Subcutaneous abdominal adipose tissue (tissue), 5 donors: ENCODE measurements around the gene PCDHGA4.
"Not testable (repeated sequence)": the region's sequence is repeated elsewhere in the genome, so short reads cannot be mapped to it uniquely, and the experiment has no call there.

Experiments
- H3K27ac ChIP-seq: one replicate; pipeline ENCODE4 v1.7.0; 2013; ENCODE audit warnings: low read depth, mild to moderate bottlenecking, inconsistent platforms, low read length, moderate library complexity
- H3K27me3 ChIP-seq, 5 donors: one replicate each; pipeline ENCODE4 v1.7.0; 2013; ENCODE audit warnings: low read length in 5 of 5, inconsistent platforms in 1 of 5; ENCODE audit not compliant: control insufficient read depth in 5 of 5, insufficient read depth in 4 of 5
- H3K36me3 ChIP-seq, 5 donors: one replicate each; pipeline ENCODE4 v1.7.0; 2013; ENCODE audit warnings: low read length in 5 of 5; ENCODE audit not compliant: control insufficient read depth in 5 of 5, insufficient read depth in 5 of 5
- H3K4me1 ChIP-seq, 5 donors: one replicate each; pipeline ENCODE4 v1.7.0; 2013; ENCODE audit warnings: low read length in 5 of 5, mild to moderate bottlenecking in 3 of 5, moderate library complexity in 1 of 5; ENCODE audit not compliant: control insufficient read depth in 5 of 5, insufficient read depth in 5 of 5
- H3K4me3 ChIP-seq, 5 donors: one replicate each; pipeline ENCODE4 v1.7.0; 2013; ENCODE audit warnings: low read length in 5 of 5, low read depth in 1 of 5
- H3K9ac ChIP-seq, 5 donors: one replicate each; pipeline ENCODE4 v1.7.0; 2013; ENCODE audit warnings: low read length in 5 of 5, mild to moderate bottlenecking in 4 of 5, moderate library complexity in 3 of 5
- H3K9me3 ChIP-seq, 5 donors: one replicate each; pipeline ENCODE4 v1.7.0; 2013; ENCODE audit warnings: low read length in 5 of 5; ENCODE audit not compliant: control insufficient read depth in 5 of 5
- donor health status: healthy.
- donor health status: healthy.
- donor health status: healthy.
- donor health status: healthy.
- donor health status: healthy.

PCDHGA4 gene

GRCh38 chr5:141328231-141328630 is 26.6 kb upstream of the PCDHGA4 start:
- Histone ChIP-seq H3K4me3 (peak overlapping the region in 1 of 5 donors; percentile 7), H3K36me3 (no peaks in the 10 kb centered on the region), H3K27ac (no peak overlapping the region), H3K9ac (no peak overlapping the region), H3K4me1 (peaks cover 0 to 9% (median 0%) of the 10 kb centered on the region in 5 donors), H3K27me3 (peaks cover 0 to 19% (median 2%) of the 10 kb centered on the region in 5 donors), H3K9me3 (peaks cover 16 to 51% (median 35%) of the 10 kb centered on the region in 5 donors)

DNA sequence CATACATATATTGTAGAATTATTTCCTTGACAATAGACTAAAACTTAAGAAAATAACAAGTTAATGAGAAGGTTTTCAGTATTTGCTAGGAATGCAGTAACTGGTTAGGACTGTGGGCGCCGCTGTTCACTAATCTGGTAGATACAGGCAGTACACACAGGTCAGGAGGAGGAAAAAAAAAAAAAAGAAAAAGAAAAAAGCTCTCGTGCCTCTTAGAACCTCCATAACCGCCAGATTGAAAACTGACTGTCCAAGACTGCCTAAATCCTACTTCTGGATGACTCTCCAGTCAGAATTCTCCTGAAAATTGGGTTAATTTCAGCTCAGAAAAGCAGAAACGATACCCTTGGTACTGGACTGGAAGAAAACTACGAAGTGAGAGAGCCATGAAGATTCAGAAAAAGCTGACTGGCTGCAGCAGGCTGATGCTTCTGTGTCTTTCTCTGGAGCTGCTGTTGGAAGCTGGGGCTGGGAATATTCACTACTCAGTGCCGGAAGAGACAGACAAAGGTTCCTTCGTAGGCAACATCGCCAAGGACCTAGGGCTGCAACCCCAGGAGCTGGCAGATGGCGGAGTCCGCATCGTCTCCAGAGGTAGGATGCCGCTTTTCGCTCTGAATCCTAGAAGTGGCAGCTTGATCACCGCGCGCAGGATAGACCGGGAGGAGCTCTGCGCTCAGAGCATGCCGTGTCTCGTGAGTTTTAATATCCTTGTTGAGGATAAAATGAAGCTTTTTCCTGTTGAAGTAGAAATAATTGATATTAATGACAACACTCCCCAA is 24.3 kb upstream of the PCDHGA4 start, which contains the start of gene PCDHGA1:
PCDHGA1 (plus strand) TSS at position 216 of the 782 bp plus-strand sequence.
- Histone ChIP-seq H3K27me3 (peaks cover 0 to 19% (median 3%) of the 10 kb centered on the region in 5 donors), H3K27ac (no peak within 1 kb of the TSS), H3K4me1 (peaks cover 0 to 9% (median 0%) of the 10 kb centered on the region in 5 donors), H3K4me3 (peak within 1 kb of the TSS; percentile 19 to 45 (median 39)), H3K9me3 (peaks cover 16 to 56% (median 43%) of the 10 kb centered on the region in 5 donors), H3K36me3 (no peaks in the 10 kb centered on the region), H3K9ac (no peak within 1 kb of the TSS)

- Histone ChIP-seq H3K9me3 (peaks cover 19 to 57% (median 39%) of the 10 kb centered on the region in 5 donors), H3K27me3 (peaks cover 0 to 19% (median 3%) of the 10 kb centered on the region in 5 donors), H3K4me3 (peak overlapping the region in 1 of 5 donors; percentile 6)
- H3K36me3 ChIP-seq, H3K9ac ChIP-seq, H3K27ac ChIP-seq, H3K4me1 ChIP-seq: not testable (repeated sequence)
Observed at GRCh38 chr5:141332571-141332970, 22.2 kb upstream of the PCDHGA4 start.

GRCh38 chr5:141338538-141339306 is 16.1 kb upstream of the PCDHGA4 start, which contains the start of gene PCDHGA2:
Gene PCDHGA2 (plus strand): TSS chr5:141338760.
- Histone ChIP-seq H3K36me3 (no peaks in the 10 kb centered on the region), H3K9ac (no peak within 1 kb of the TSS), H3K4me1 (peaks cover 0 to 12% (median 9%) of the 10 kb centered on the region in 5 donors), H3K9me3 (peaks cover 19 to 53% (median 43%) of the 10 kb centered on the region in 5 donors), H3K4me3 (peak within 1 kb of the TSS; percentile 42 to 68 (median 62)), H3K27ac (no peak within 1 kb of the TSS), H3K27me3 (peaks cover 0 to 14% (median 2%) of the 10 kb centered on the region in 5 donors)

DNA sequence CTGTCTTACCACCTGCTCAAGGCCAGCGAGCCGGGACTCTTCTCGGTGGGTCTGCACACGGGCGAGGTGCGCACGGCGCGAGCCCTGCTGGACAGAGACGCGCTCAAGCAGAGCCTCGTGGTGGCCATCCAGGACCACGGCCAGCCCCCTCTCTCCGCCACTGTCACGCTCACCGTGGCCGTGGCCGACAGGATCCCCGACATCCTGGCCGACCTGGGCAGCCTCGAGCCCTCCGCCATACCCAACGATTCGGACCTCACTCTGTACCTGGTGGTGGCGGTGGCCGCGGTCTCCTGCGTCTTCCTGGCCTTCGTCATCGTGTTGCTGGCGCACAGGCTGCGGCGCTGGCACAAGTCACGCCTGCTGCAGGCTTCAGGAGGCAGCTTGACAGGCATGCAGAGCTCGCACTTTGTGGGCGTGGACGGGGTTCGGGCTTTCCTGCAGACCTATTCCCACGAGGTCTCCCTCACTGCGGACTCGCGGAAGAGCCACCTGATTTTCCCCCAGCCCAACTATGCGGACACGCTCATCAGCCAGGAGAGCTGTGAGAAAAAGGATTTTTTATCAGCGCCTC is 14.0 kb upstream of the PCDHGA4 start:
- Histone ChIP-seq H3K9me3 (peaks cover 33 to 69% (median 58%) of the 10 kb centered on the region in 5 donors), H3K4me1 (peaks cover 0 to 19% (median 9%) of the 10 kb centered on the region in 5 donors), H3K27me3 (peaks cover 0 to 14% (median 3%) of the 10 kb centered on the region in 5 donors), H3K4me3 (peak overlapping the region in 2 of 5 donors; percentile 28)
- not testable (repeated sequence) for H3K36me3 ChIP-seq, H3K9ac ChIP-seq, H3K27ac ChIP-seq

- H3K4me3 ChIP-seq, result peak overlapping the region in 1 of 5 donors; percentile 15
- H3K9ac ChIP-seq, result no peak overlapping the region
- peaks cover 0 to 14% (median 3%) of the 10 kb centered on the region in 5 donors for H3K27me3 ChIP-seq
- no peaks in the 10 kb centered on the region for H3K36me3 ChIP-seq
- H3K4me1 ChIP-seq, result peaks cover 0 to 19% (median 9%) of the 10 kb centered on the region in 5 donors
- H3K27ac ChIP-seq, result no peak overlapping the region
- peaks cover 26 to 64% (median 59%) of the 10 kb centered on the region in 5 donors for H3K9me3 ChIP-seq
Observed at GRCh38 chr5:141342773-141343172, 12.0 kb upstream of the PCDHGA4 start.

DNA sequence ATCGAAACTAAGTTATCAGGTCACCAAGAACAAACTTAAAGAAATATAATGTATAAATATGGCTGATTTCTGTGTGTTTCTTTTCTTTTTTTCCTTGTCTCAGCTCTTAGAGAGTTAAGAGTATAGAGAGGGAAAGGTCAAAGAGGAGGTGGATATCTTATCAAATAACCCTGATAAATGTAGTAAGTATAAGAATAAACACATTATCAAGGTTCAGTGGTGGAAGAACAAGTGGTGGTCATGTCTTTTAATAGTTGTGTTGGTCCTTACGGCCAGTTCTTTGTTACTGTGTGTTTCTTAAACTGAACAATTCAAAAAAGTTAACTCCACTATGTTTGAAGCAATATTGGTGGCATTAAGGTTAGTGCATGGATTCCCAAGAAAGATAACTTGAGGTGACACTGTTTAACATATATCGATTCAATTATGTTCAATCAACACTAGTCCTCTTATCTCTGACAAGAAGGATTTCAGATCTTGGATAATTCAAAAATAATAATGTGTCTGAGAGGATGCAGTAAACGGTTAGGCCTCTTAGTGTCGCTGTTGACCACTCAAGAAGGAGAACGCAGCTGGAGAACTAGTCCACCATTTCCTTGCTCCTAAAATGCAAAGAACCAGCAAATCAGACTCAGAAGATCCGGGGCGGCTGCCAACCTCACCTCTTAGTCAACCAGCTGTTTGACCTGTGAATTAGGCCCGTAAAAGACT is 11.4 kb upstream of the PCDHGA4 start, which contains the start of gene PCDHGA3:
PCDHGA3 (plus strand) TSS at position 588 of the 711 bp plus-strand sequence. CDS start 205 bp downstream, outside the sequence.
- no peak within 1 kb of the TSS for H3K27ac ChIP-seq
- peaks cover 26 to 65% (median 54%) of the 10 kb centered on the region in 5 donors for H3K9me3 ChIP-seq
- H3K27me3 ChIP-seq, result peaks cover 0 to 12% (median 3%) of the 10 kb centered on the region in 5 donors
- H3K4me1 ChIP-seq, result peaks cover 0 to 19% (median 9%) of the 10 kb centered on the region in 5 donors
- H3K9ac ChIP-seq, result peak within 1 kb of the TSS in 1 of 5 donors; percentile 41
- peak within 1 kb of the TSS; percentile 52 to 67 (median 61) for H3K4me3 ChIP-seq
- no peaks in the 10 kb centered on the region for H3K36me3 ChIP-seq

DNA sequence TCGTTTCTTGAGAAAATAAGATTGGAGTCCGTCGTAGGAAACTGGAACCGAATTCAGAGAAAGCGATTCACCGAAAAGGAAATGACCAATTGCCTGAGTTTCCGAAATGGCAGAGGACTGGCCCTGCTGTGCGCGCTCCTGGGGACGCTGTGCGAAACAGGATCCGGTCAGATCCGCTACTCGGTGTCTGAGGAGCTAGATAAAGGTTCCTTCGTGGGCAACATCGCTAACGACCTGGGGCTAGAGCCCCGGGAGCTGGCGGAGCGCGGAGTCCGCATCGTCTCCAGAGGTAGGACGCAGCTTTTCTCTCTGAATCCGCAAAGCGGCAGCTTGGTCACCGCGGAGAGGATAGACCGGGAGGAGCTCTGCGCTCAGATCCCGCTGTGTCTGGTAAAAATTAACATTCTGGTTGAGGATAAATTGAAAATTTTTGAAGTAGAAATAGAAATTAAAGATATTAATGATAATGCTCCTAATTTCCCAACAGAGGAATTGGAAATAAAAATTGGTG is 10.8 kb upstream of the PCDHGA4 start:
- no peak overlapping the region for H3K27ac ChIP-seq
- peak overlapping the region in 1 of 5 donors; percentile 41 for H3K9ac ChIP-seq
- H3K27me3 ChIP-seq, result peaks cover 0 to 15% (median 3%) of the 10 kb centered on the region in 5 donors
- H3K36me3 ChIP-seq, result no peaks in the 10 kb centered on the region
- peaks cover 29 to 65% (median 54%) of the 10 kb centered on the region in 5 donors for H3K9me3 ChIP-seq
- peak overlapping the region; percentile 52 to 67 (median 61) for H3K4me3 ChIP-seq
- peaks cover 0 to 15% (median 5%) of the 10 kb centered on the region in 5 donors for H3K4me1 ChIP-seq

- Histone ChIP-seq H3K4me3 (peak overlapping the region in 4 of 5 donors; percentile 4 to 61 (median 42)), H3K27me3 (peaks cover 0 to 6% (median 3%) of the 10 kb centered on the region in 5 donors), H3K9ac (no peak overlapping the region), H3K4me1 (peaks cover 0 to 12% (median 0%) of the 10 kb centered on the region in 5 donors), H3K36me3 (no peaks in the 10 kb centered on the region), H3K9me3 (peaks cover 22 to 59% (median 49%) of the 10 kb centered on the region in 5 donors), H3K27ac (no peak overlapping the region)
Observed at GRCh38 chr5:141345327-141345726, 9.5 kb upstream of the PCDHGA4 start.
